ENCODE data around the gene GTF2E1. TPM values are rescaled to one million over a fixed set of nuclear protein-coding genes. Genes with fewer than 3 reads are reported as not detected.
"Not testable (repeated sequence)": the region's sequence is repeated elsewhere in the genome, so short reads cannot be mapped to it uniquely, and the experiment has no call there.

GTF2E1 gene
- total and polyA plus RNA-seq, 10 donors = 5.2 to 28.3 (median 19.7) TPM

- intact Hi-C loops (cut with DNase I; ENCODE audit: low total_unique reads) = no loop called here
Observed at GRCh38 chr3:120753810-120754209, 11.3 kb downstream of the GTF2E1 start.

GRCh38 chr3:120756061-120756460, 13.5 kb downstream of the GTF2E1 start:
- Histone ChIP-seq H3K4me3 (no peak overlapping the region), H3K4me1 (peaks cover 0 to 23% (median 0%) of the 10 kb centered on the region in 6 donors), H3K27ac (no peak overlapping the region), H3K36me3 (peaks cover 0 to 64% (median 9%) of the 10 kb centered on the region in 6 donors), H3K9me3 (peaks cover 0 to 9% (median 0%) of the 10 kb centered on the region in 8 donors), H3K27me3 (replicated peaks in 1 of 7) (no peaks in the 10 kb centered on the region)
- no peak for DNase-seq
- intact Hi-C loops (cut with DNase I; ENCODE audit: low total_unique reads) = no loop called here
- WGBS, 5 donors = 52 to 86% (median 72%) methylated on average over 2 of the region's 2 CpGs
- TF ChIP-seq POLR2AphosphoS5 (IDR thresholded peaks at IDR 0.05) (no peak), CTCF (IDR thresholded peaks at IDR 0.05 in 8 of 11, conservative IDR thresholded peaks at IDR 0.05 in 3 of 11) (no peak), POLR2A (IDR thresholded peaks at IDR 0.05) (no peak)

More at GRCh38 chr3:120753810-120754209, 11.3 kb downstream of the GTF2E1 start:
- Histone ChIP-seq H3K36me3 (peaks cover 0 to 71% (median 14%) of the 10 kb centered on the region in 6 donors), H3K4me3 (no peak overlapping the region), H3K9me3 (peaks cover 0 to 7% (median 0%) of the 10 kb centered on the region in 8 donors), H3K27ac (no peak overlapping the region), H3K4me1 (peaks cover 0 to 30% (median 0%) of the 10 kb centered on the region in 6 donors), H3K27me3 (replicated peaks in 1 of 7) (no peaks in the 10 kb centered on the region)
- DNase-seq = no peak
- no peak for TF ChIP-seq POLR2A (IDR thresholded peaks at IDR 0.05)
- TF ChIP-seq CTCF (IDR thresholded peaks at IDR 0.05 in 8 of 11, conservative IDR thresholded peaks at IDR 0.05 in 3 of 11) = no peak
- no peak for TF ChIP-seq POLR2AphosphoS5 (IDR thresholded peaks at IDR 0.05)

GRCh38 chr3:120758551-120758950, 16.0 kb downstream of the GTF2E1 start:
- intact Hi-C loops (cut with DNase I; ENCODE audit: low total_unique reads); H3K9me3 ChIP-seq; DNase-seq; H3K4me3 ChIP-seq; H3K27me3 ChIP-seq (replicated peaks in 1 of 7); H3K27ac ChIP-seq: not testable (repeated sequence)
- 81 to 97% (median 89%) methylated on average over 4 of the region's 4 CpGs for WGBS, 5 donors
- Histone ChIP-seq H3K36me3 (peaks cover 0 to 40% (median 0%) of the 10 kb centered on the region in 6 donors), H3K4me1 (peaks cover 0 to 26% (median 5%) of the 10 kb centered on the region in 6 donors)

GRCh38 chr3:120762615-120763014, 20.1 kb downstream of the GTF2E1 start:
- H3K9me3 ChIP-seq = peaks cover 0 to 9% (median 0%) of the 10 kb centered on the region in 8 donors
- DNase-seq = no peak
- WGBS, 5 donors = 61 to 87% (median 85%) methylated on average over 1 of the region's 1 CpG
- no peaks in the 10 kb centered on the region for H3K27me3 ChIP-seq (replicated peaks in 1 of 7)
- no peak for TF ChIP-seq CTCF (IDR thresholded peaks at IDR 0.05 in 8 of 11, conservative IDR thresholded peaks at IDR 0.05 in 3 of 11)
- TF ChIP-seq POLR2A (IDR thresholded peaks at IDR 0.05) = no peak
- TF ChIP-seq POLR2AphosphoS5 (IDR thresholded peaks at IDR 0.05) = no peak
- peaks cover 0 to 45% (median 13%) of the 10 kb centered on the region in 6 donors for H3K4me1 ChIP-seq
- H3K27ac ChIP-seq = no peak overlapping the region
- intact Hi-C loops (cut with DNase I; ENCODE audit: low total_unique reads) = no loop called here
- peaks cover 0 to 10% (median 0%) of the 10 kb centered on the region in 6 donors for H3K36me3 ChIP-seq
- no peak overlapping the region for H3K4me3 ChIP-seq

- intact Hi-C loops (cut with DNase I; ENCODE audit: low total_unique reads) = no loop called here
- H3K4me1 ChIP-seq = peaks cover 0 to 47% (median 13%) of the 10 kb centered on the region in 6 donors
- WGBS, 5 donors = 42 to 61% (median 54%) methylated on average over 1 of the region's 1 CpG
- TF ChIP-seq POLR2A (IDR thresholded peaks at IDR 0.05) (no peak), POLR2AphosphoS5 (IDR thresholded peaks at IDR 0.05) (no peak), CTCF (IDR thresholded peaks at IDR 0.05 in 8 of 11, conservative IDR thresholded peaks at IDR 0.05 in 3 of 11) (no peak)
- DNase-seq = no peak
- H3K36me3 ChIP-seq = peaks cover 0 to 2% (median 0%) of the 10 kb centered on the region in 6 donors
- H3K27ac ChIP-seq = no peak overlapping the region
- H3K4me3 ChIP-seq = no peak overlapping the region
- no peaks in the 10 kb centered on the region for H3K27me3 ChIP-seq (replicated peaks in 1 of 7)
- H3K9me3 ChIP-seq = peaks cover 0 to 4% (median 0%) of the 10 kb centered on the region in 8 donors
Observed at GRCh38 chr3:120763601-120764000, 21.1 kb downstream of the GTF2E1 start.

All from spleen (tissue), 11 donors.